ENCODE measurements around the gene PLD6. TPM values are rescaled to one million over a fixed set of nuclear protein-coding genes. Genes with fewer than 3 reads are reported as not detected.

The PLD6 gene
- total and polyA plus RNA-seq, 2 donors (not counting 1 experiment from before 2014, with no cell fraction given), result 2.0 to 4.1 TPM

- Mint-ChIP-seq H3K27ac (no peak overlapping the region), H3K9me3 (ENCODE audit: insufficient read depth) (no peaks in the 10 kb centered on the region), H3K4me3 (no peak overlapping the region), H3K27me3 (no peaks in the 10 kb centered on the region), H3K4me1 (no peaks in the 10 kb centered on the region)
- Histone ChIP-seq H4K20me1 (ENCODE audit: control insufficient read depth, insufficient read depth, low read length, poor library complexity, severe bottlenecking) (no peaks in the 10 kb centered on the region), H3K27ac (ENCODE audit: low read length in 2 of 2) (no peak overlapping the region), H3K4me3 (ENCODE audit: control extremely low read depth in 1 of 5, extremely low read depth in 1 of 5, insufficient read depth in 1 of 5, low read depth in 2 of 5, low read length in 4 of 5) (no peak overlapping the region), H3K4me2 (replicated peaks; ENCODE audit: low read depth, low read length, poor library complexity, severe bottlenecking) (no peak overlapping the region), H3K4me1 (ENCODE audit: control insufficient read depth in 2 of 2, insufficient read depth in 2 of 2, low read length in 2 of 2) (no peaks in the 10 kb centered on the region), H3K27me3 (replicated peaks in 1 of 4; ENCODE audit: control extremely low read depth in 1 of 4, control insufficient read depth in 3 of 4, insufficient read depth in 4 of 4, low read length in 3 of 4) (no peaks in the 10 kb centered on the region), H3K9ac (ENCODE audit: low read length) (no peak overlapping the region), H2AFZ (ENCODE audit: insufficient read depth, low read depth, low read length, poor library complexity, severe bottlenecking) (no peak overlapping the region), H3K9me3 (ENCODE audit: control extremely low read depth in 1 of 3, control insufficient read depth in 2 of 3, insufficient read depth in 1 of 3, low read length in 2 of 3) (no peaks in the 10 kb centered on the region), H3K79me2 (ENCODE audit: control insufficient read depth, insufficient read depth, low read length) (no peaks in the 10 kb centered on the region), H3K36me3 (replicated peaks in 1 of 2; ENCODE audit: control extremely low read depth in 1 of 2, control insufficient read depth in 1 of 2, extremely low read depth in 1 of 2, insufficient read depth in 2 of 2, low read length in 1 of 2) (peaks cover 0 to 85% of the 10 kb centered on the region in 2 experiments)
- TF ChIP-seq CTCF (IDR thresholded peaks at IDR 0.05) (no peak), EZH2 (IDR thresholded peaks at IDR 0.05; ENCODE audit: borderline replicate concordance, insufficient read depth, low read depth, low read length, poor library complexity, severe bottlenecking) (no peak)
- ChIA-PET POLR2A (no interaction called here), CTCF (no interaction called here)
- intact Hi-C loops (cut with micrococcal nuclease), result no loop called here
- ATAC-seq (ENCODE audit: low read depth), result no peak
- no peak for DNase-seq
- WGBS (ENCODE audit: insufficient coverage), result 68% methylated on average over 4 of the region's 4 CpGs
These were observed 50.0 kb downstream of the PLD6 start for GRCh38 chr17:17156107-17156506.

GRCh38 chr17:17155568-17155967 is 50.6 kb downstream of the PLD6 start:
- no peak overlapping the region for H3K27ac Mint-ChIP-seq
- intact Hi-C loops (cut with micrococcal nuclease), result no loop called here
- CTCF ChIA-PET, result interaction anchor here (0.7 kb wide), 1 partner anchor 157 kb away, joined by 3 read pairs; no protein-coding TSS in a partner anchor
- no peak overlapping the region for H3K27ac ChIP-seq (ENCODE audit: low read length in 2 of 2)
- ATAC-seq (ENCODE audit: low read depth) (no peak), DNase-seq (no peak)
- WGBS (ENCODE audit: insufficient coverage), result 100% methylated on average over 2 of the region's 3 CpGs
- H3K36me3 ChIP-seq (replicated peaks in 1 of 2; ENCODE audit: control extremely low read depth in 1 of 2, control insufficient read depth in 1 of 2, extremely low read depth in 1 of 2, insufficient read depth in 2 of 2, low read length in 1 of 2), result peaks cover 0 to 87% of the 10 kb centered on the region in 2 experiments
- no peaks in the 10 kb centered on the region for H3K79me2 ChIP-seq (ENCODE audit: control insufficient read depth, insufficient read depth, low read length)
- no peak overlapping the region for H3K4me2 ChIP-seq (replicated peaks; ENCODE audit: low read depth, low read length, poor library complexity, severe bottlenecking)
- TF ChIP-seq EZH2 (IDR thresholded peaks at IDR 0.05; ENCODE audit: borderline replicate concordance, insufficient read depth, low read depth, low read length, poor library complexity, severe bottlenecking) (no peak), CTCF (IDR thresholded peaks at IDR 0.05) (no peak)
- no peak overlapping the region for H2AFZ ChIP-seq (ENCODE audit: insufficient read depth, low read depth, low read length, poor library complexity, severe bottlenecking)
- no peaks in the 10 kb centered on the region for H3K27me3 Mint-ChIP-seq
- no peaks in the 10 kb centered on the region for H4K20me1 ChIP-seq (ENCODE audit: control insufficient read depth, insufficient read depth, low read length, poor library complexity, severe bottlenecking)
- H3K4me3 Mint-ChIP-seq, result no peak overlapping the region
- no peaks in the 10 kb centered on the region for H3K4me1 Mint-ChIP-seq
- no peak overlapping the region for H3K4me3 ChIP-seq (ENCODE audit: control extremely low read depth in 1 of 5, extremely low read depth in 1 of 5, insufficient read depth in 1 of 5, low read depth in 2 of 5, low read length in 4 of 5)
- POLR2A ChIA-PET, result no interaction called here
- H3K4me1 ChIP-seq (ENCODE audit: control insufficient read depth in 2 of 2, insufficient read depth in 2 of 2, low read length in 2 of 2), result no peaks in the 10 kb centered on the region
- H3K9ac ChIP-seq (ENCODE audit: low read length), result no peak overlapping the region
- H3K27me3 ChIP-seq (replicated peaks in 1 of 4; ENCODE audit: control extremely low read depth in 1 of 4, control insufficient read depth in 3 of 4, insufficient read depth in 4 of 4, low read length in 3 of 4), result no peaks in the 10 kb centered on the region
- H3K9me3 ChIP-seq (ENCODE audit: control extremely low read depth in 1 of 3, control insufficient read depth in 2 of 3, insufficient read depth in 1 of 3, low read length in 2 of 3), result no peaks in the 10 kb centered on the region
- H3K9me3 Mint-ChIP-seq (ENCODE audit: insufficient read depth), result no peaks in the 10 kb centered on the region
